GM19397 (cell line): ENCODE results near the gene USP9X.
"Not testable (repeated sequence)": the region's sequence is repeated elsewhere in the genome, so short reads cannot be mapped to it uniquely, and the experiment has no call there.

ENCODE experiments used
- ATAC-seq: cut with Tn5 transposase; IDR thresholded peaks from one replicate; pipeline ENCODE4 v1.9.1; 2021; ENCODE audit warnings: mild to moderate bottlenecking, moderate library complexity; ENCODE audit not compliant: unreplicated experiment

The USP9X gene, protein sequence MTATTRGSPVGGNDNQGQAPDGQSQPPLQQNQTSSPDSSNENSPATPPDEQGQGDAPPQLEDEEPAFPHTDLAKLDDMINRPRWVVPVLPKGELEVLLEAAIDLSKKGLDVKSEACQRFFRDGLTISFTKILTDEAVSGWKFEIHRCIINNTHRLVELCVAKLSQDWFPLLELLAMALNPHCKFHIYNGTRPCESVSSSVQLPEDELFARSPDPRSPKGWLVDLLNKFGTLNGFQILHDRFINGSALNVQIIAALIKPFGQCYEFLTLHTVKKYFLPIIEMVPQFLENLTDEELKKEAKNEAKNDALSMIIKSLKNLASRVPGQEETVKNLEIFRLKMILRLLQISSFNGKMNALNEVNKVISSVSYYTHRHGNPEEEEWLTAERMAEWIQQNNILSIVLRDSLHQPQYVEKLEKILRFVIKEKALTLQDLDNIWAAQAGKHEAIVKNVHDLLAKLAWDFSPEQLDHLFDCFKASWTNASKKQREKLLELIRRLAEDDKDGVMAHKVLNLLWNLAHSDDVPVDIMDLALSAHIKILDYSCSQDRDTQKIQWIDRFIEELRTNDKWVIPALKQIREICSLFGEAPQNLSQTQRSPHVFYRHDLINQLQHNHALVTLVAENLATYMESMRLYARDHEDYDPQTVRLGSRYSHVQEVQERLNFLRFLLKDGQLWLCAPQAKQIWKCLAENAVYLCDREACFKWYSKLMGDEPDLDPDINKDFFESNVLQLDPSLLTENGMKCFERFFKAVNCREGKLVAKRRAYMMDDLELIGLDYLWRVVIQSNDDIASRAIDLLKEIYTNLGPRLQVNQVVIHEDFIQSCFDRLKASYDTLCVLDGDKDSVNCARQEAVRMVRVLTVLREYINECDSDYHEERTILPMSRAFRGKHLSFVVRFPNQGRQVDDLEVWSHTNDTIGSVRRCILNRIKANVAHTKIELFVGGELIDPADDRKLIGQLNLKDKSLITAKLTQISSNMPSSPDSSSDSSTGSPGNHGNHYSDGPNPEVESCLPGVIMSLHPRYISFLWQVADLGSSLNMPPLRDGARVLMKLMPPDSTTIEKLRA (N-terminal part only)

DNA sequence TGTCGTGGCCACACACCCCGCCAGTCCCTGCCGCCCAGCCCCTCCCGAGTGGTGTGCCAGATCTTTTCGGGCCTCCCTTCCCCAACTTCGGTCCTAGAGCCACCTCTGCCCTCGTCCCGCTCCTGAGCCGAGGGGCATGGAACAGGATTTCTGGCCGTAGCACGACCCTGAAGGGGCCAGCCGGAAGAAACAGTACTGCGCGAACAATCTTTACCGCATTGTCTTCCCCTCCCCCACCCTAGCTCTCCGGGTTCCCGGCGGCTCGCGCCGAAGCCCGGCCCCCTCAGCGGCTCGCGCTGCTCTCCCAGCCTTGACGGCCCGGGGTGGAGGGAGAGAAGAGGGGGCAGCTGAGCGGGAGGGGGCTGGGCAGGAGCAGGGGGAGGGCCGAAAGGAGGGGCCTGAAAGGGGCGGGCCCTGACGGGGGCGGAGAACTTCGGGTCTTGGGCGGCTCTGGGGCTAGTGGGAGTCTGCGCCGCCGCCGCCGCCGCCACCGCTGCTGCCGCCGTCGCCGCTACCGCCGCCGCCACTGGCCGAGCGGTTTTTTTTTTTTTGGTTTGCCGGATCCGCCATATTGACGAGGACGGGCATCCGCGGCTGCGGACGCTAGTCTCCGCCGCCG is at the start of gene USP9X:
Gene USP9X, plus strand, starts transcription at position 553 of the 619 bp plus-strand sequence. CDS start 38,184 bp downstream, outside the sequence.
- peak; percentile 57 for ATAC-seq

DNA sequence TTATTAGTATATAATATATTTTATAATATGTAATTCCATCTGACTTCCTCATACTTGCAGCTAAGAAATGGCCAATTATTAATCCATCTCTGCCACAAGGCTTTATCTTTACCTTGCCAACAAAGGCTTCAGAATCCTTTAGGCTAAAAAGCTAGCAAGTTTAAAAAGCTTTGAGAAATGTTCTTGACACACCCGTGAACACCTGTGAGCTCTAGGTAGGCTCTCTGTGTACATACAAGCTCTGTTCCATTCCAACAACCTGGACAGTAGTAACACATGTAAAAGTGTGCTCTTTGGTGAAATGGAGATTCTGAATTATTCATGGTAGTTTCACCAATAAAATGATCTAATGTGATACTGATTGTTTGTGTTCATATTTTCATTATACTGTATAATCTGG is 49.7 kb upstream of the USP9X start:
- no peak for ATAC-seq

DNA sequence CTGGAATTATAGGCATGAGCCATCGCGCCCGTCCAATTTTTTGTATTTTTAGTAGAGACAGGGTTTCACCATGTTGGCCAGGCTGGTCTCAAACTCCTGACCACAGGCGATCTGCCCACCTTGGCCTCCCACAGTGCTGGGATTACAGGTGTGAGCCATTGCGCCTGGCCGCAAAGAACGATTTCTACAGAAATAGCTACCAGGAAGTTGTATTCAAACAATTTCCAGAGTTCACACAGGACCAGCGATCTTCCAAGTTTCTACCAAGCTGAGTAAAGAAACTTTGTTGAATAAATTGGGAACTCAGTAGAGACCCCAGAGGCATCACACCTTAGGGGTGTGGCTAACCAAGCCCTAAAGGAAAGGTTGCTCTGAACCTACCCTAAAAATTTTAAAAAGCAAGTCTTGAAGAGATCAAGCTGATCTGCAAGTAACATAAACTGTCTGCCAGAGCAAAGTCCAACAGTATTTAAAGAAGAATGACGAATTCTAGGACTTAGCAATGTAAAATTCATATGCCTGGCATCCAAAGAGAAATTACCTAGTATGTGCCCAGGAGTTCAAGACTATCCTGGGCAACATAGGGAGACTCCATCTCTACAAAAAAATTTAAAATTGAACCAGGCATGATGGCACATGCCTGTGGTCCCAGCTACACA is 48.4 kb upstream of the USP9X start:
- no peak for ATAC-seq

DNA sequence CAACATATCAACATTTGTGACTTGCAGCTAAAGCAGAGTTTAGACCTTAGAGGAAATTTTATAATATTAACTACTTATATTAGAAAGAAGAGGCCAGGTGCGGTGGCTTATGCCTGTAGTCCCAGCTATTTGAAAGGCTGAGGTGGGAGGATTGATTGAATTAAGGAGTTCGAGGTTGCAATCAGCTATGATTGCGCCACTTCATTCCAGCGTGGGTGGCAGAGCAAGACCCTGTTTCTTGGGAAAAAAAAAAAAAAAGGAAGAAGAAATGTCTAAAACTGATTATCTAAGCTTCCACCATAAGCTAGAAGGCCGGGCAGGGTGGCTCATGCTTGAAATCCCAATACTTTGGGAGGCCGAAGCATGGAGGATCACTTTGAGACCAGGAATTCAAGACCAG is 42.0 kb upstream of the USP9X start:
- ATAC-seq: no peak

DNA sequence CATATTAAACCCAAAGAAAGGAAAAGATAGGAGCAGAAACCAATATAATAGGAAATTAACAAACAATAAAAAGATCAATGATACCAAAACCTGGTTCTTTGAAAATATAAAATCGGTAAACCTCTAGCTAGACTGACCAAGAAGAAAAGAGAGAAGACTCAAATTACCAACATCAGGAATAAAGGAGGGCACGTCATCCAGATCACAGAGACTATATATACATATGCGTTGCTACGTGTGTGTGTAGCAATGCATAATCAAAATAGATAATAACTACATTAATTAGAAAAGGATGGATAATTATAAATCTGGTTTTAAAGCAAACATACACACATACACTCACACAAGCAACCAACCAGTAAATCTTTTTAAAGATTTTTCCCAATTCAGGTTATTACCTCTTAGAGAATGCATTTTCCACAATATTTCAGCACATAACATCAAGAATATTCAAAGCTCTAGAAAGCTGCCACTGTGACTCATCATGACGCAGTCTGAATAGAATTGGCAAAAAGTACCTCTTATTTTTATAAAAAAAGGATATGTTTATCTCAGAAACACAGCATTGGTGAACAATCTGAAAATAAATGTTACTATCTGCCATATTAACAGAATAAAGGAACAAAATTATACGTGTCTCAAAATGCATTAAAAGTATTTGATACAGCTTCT is 41.4 kb upstream of the USP9X start:
- ATAC-seq: no peak

DNA sequence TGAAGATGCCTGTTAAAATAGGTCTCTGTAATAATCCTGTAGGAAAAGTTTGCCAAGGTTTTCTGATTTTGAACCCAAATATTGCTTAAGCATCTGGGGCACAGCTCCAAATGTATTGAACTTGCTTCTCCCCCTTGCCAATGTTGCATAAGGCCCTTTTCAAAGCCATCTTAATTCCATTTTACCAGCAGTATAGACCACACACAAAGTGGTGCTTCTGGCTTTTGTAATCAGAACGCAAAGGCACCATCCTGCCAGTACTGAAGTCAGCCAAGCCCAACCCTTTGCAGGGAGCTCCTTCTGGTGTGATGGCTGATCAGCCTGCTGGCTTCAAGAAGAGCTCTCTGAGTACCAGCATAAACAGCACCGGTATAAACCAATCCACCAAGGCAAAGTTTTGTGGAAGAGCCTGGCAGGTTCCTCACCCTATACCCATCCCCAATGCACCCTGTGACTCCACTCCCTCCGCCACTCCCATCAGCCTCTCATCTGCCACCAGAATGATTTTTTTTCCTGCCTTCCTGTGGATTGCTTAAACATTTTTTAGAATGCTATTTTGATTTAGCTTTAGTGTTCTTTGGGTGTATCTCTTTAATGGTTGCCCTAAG is 39.2 kb upstream of the USP9X start:
- ATAC-seq: no peak

DNA sequence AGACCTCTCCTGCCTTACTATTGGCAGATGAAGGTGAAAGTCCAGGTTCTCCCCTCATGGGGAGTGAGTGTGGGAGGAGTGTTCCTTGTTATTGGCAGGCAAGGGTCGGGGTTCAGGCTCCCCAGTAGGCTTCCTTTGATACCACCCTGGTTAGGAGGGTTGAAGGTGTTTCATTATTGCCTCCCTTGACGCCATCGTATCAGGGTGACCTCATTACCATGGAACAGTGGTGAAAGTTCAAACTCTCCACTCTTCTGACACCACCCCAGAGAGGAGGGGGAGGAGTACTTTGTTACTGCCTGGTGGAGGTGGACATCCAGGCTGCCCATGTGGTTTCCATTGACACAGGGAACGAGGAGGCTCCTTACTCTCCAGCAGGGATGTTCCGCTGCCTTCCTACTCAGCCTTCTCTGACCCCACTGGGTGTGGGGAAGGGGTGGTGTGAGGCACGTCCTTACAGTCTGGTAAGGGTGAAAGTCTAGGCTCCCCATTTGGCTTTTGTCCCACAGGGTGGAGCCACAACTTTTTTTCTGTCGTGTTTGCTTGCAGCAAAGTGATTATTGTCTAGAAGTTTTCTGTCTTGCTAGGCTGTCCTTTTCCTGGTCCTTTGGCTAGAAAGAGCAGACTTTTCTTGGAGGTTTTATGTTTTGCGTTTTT is 37.2 kb upstream of the USP9X start:
- no peak for ATAC-seq

DNA sequence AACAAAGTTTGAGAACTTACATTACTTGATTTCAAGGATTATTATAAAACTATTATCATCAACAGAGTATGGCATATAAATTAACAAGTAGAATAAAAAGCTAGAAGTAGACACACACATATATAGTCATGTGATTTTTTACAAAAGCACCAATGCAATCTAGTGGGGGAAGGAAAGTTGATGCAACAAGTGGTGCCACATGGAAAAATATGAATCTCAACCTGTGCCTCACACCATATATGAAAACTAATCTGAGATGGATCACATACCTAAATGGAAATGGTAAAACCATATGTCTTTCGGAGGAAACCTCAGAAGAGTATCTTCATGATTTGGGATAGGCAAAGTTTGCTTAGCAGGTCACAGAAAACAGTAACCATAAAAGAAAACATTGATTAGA is 34.9 kb upstream of the USP9X start:
- no peak for ATAC-seq

DNA sequence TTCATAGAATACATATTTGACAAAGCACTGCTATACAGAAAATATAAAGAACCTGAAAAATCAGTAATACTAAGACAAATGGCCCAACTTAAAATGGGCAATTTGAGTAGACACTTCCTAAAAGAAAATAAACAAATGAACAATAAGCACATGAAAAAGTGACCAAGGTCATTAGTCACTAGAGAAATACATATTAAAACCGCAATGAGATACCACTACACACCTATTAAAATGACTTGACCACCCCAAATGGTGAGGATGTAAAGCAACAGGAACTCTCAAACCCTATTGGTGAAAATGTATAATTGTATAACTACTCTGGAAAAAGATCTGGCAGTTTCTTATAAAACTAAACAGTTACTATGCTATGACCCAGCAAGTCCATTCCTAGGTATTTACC is 34.0 kb upstream of the USP9X start:
- ATAC-seq: no peak

DNA sequence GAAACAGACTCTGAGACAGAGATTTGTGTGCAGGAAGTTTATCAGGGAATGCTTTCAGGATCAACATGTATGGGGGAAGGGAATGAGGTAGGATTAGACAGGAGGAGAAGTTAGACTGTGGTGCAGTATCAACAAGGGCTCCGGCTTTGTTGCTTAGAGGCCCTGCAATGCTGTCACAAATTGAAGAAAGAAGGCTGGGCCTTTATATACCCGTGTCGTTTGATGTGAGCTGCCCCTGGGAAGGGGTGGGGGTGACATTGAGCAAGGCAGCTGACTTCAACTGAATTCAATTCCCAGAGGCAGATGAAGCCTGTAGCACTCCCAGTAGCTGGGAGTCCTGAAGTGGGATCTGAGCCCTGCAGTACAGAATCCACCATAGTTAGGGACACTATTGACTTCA is 29.5 kb upstream of the USP9X start:
- ATAC-seq: no peak

DNA sequence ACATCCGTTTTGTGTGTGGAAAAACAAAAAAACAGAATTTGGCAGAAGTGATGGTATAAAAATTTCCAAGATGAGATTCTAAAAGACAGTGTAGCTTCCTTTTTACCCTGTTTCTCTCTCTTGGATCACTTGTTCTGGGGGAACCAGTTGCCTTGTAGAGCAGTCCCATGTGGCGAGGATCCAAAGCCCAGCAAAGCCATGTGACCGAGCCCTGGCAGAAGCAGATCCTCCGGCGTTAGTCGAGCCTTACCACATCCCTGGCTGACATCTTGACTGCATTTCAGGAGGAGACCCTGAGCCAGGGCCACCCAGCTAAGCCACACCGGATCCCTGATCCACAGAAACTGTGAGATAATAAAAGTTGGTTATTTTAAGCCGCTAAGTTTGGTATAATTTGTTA is 22.0 kb upstream of the USP9X start:
- not testable (repeated sequence) for ATAC-seq

DNA sequence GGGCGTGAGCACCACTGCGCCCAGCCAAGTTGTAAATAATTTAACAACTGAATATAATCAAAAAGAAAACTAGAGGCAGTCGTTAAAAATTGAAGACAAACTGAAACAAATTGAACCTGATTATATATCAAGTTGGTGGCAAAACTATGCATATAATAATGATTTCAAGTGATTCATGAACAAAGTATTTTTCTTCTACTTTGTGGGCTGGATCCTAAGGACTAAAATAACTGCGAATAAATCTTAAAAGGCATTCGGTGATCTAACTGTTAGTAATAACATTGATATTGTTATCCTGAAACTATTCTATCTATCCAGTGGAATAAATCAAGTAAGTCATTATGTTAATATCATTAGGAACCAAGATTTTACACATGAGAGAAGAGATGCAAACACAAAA is 21.2 kb upstream of the USP9X start:
- no peak for ATAC-seq

DNA sequence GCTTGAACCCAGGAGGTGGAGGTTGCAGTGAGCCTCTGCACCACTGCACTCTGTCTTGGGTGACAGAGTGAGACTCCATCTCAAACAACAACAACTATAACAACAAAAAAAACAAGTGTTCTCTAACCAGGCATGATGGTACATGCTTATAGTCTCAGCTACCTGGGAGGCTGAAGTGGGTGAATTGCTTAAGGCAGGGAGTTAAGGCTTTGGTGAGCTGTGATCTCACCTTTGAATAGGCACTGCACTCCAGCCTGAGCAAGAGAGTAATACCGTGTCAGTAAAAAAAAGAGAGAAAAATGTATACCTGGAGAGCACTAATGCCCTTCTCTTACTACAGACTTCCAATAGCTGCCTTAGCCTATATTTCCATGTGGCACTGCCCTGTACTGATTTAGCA is 18.9 kb upstream of the USP9X start:
- no peak for ATAC-seq

DNA sequence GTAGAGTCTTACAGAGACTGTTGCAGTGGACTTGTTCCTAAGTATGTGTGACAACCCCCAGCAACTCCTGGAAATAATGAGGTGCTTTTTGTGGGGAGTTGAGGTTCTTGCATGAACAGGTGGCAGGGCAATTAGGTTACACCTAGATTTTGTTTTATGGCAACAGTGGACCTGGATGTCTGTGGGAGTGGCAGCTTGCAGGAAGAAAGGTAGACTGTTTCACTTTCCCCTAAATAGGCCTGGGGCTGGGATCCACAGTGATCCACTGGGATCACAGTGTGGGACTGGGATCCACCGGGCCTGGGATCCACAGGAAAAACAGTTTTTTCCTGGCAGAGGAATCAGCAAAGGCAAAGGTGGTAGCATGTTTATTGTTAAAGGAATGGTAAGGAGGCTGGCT is 18.3 kb upstream of the USP9X start:
- ATAC-seq: no peak

DNA sequence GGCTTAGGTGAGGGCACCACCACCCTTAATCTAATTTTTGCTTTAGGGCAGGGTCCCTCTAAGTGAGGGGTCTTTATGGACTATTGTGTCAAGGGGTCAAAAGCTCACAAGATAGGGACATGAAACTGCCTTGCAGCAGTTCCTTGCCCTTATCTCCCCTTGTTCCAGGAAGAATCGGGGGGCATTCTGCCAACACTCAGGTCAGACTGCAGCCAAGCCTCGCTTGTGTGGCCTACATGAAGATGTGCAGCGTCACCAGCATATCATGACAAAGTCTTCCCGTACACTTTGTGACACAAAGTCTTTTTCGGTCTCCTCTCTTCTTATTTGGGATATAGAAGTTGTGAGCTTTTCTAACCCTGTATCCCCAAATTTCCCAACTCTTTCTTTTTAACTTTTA is 17.5 kb upstream of the USP9X start:
- no peak for ATAC-seq

DNA sequence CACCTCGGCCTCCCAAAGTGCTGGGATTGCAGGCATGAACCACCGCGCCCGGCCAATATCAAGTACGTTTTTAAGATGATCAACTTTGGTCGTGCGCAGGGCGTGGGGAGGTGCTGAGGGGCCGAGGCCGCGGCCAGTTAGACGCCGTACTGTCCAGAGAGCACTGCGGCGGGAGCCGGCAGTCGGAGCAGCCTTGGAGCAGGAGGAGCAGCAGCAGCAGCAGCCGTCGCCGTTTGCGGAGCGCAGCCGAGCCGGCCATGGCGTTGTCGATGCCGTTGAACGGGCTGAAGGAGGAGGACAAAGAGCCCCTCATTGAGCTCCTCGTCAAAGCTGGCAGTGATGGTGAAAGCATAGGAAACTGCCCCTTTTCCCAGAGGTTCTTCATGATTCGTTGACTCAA is 8.5 kb upstream of the USP9X start:
- ATAC-seq: no peak

DNA sequence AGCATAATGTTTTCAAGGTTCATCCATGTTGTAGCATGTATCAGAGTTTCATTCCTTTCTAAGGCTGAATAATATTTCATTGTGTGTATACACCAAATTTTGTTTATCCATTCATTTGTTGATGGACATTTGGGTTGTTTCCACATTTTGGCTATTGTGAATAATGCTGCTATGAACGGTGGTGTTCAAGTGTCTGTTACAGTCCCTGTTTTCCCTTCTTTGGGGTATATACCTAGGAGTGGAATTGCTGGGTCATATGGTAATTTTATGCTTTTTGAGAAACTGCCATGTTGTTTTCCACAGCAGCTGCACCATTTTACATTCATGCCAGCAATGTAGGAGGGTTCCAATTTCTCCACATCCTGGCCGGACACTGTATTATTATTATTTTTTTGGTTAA is 3.4 kb upstream of the USP9X start:
- ATAC-seq: no peak

DNA sequence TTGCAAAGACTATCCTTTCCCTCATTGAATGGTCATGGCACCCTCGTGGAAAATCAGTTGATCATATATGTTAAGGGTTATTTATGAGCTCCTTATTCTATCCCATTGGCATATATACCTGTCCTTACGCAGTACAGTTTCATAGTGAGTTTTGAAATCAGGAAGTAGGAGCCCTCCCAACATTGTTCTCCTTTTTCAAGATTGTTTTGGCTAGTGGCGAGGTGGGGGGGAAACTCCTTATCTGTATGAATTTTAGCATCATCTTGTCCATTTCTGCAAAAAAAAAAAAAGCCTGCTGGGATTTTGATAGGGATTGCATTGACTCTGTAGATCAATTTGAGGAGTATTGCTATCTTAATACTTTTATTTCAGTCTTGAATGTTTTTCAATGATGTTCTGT is 2.5 kb upstream of the USP9X start:
- ATAC-seq: no peak
